Sigmoid colon (tissue), 4 donors: ENCODE results near the gene EMILIN1.
"Not testable (repeated sequence)": the region's sequence is repeated elsewhere in the genome, so short reads cannot be mapped to it uniquely, and the experiment has no call there.

ENCODE experiments used
- EP300 ChIP-seq, 4 donors: sonication (generic); formaldehyde crosslinking; IDR thresholded peaks; one replicate each; pipeline ENCODE4 v1.6.1; 2017; ENCODE audit warnings: antibody characterized with exemption in 4 of 4
- POLR2AphosphoS5 ChIP-seq, 4 donors: sonication (generic); formaldehyde crosslinking; IDR thresholded peaks; one replicate each; pipeline ENCODE4 v1.6.1; 2017; ENCODE audit warnings: antibody characterized with exemption in 4 of 4

GRCh38 chr2:27111392-27112078 lies 33.1 kb downstream of the EMILIN1 start:
- TF ChIP-seq POLR2AphosphoS5, EP300 (IDR thresholded peaks at IDR 0.05): not testable (repeated sequence)
